ENCODE results near the gene SBF2. TPM values are rescaled to one million over a fixed set of nuclear protein-coding genes. Genes with fewer than 3 reads are reported as not detected.

SBF2 gene
- polyA plus RNA-seq, 1 donor (not counting 4 experiments of a cell fraction or from before 2014, with no cell fraction given), result 24.5 TPM

DNA sequence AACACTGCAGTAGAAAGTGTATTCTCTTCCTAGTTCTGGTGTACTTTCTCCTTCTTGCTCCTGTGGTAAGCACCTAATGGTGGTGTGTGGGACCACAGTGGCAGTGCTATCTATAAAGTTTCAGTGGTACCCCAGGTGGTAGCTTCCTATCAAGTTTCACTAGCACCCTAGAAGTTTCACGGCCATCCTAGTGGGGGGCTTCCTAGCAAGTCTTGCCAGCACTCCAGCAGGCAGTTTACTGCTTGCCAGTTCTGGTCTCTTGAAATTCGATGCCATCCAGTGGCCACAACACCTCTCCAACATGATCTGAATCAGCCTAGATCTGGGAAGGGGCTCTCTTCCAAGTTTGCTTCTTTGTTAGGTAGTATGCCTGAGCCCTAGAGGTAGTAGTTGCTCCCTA lies 400.5 kb downstream of the SBF2 start:
- no peak overlapping the region for H3K4me2 ChIP-seq (ENCODE audit: control insufficient read depth, extremely low read depth, insufficient read depth, low read depth, low read length)
- DNase-seq (ENCODE audit: low read depth, low spot score) (no peak), FAIRE-seq (no peak)
- H3K9me3 ChIP-seq (ENCODE audit: control insufficient read depth, low read depth, low read length), result no peaks in the 10 kb centered on the region
- dilution Hi-C loops (cut with MboI; ENCODE audit: extremely low pct_ligation_motif_present, low sequenced_read_pairs), result no loop called here
- no peaks in the 10 kb centered on the region for H3K79me2 ChIP-seq (ENCODE audit: control insufficient read depth, insufficient read depth, low read length)
- no peaks in the 10 kb centered on the region for H3K4me1 ChIP-seq (ENCODE audit: control insufficient read depth, extremely low read depth, insufficient read depth, low read length)
- no peak overlapping the region for H3K27ac ChIP-seq (ENCODE audit: control insufficient read depth, insufficient read depth, low read length)
- H3K27me3 ChIP-seq (ENCODE audit: control insufficient read depth, extremely low read depth, insufficient read depth, low read length), result no peaks in the 10 kb centered on the region
- H4K20me1 ChIP-seq (ENCODE audit: control insufficient read depth, extremely low read depth, insufficient read depth, low read length), result no peaks in the 10 kb centered on the region
- H3K9me1 ChIP-seq (ENCODE audit: control insufficient read depth, extremely low read depth, insufficient read depth, low read length), result no peaks in the 10 kb centered on the region
- peaks cover 0 to 4% of the 10 kb centered on the region in 2 experiments for H3K36me3 ChIP-seq (ENCODE audit: control insufficient read depth in 2 of 2, extremely low read depth in 1 of 2, insufficient read depth in 2 of 2, low read length in 2 of 2)
- no peak overlapping the region for H2AFZ ChIP-seq (ENCODE audit: control insufficient read depth, low read length)
- no peak overlapping the region for H3K4me3 ChIP-seq (ENCODE audit: control insufficient read depth in 2 of 3, extremely low read depth in 1 of 3, insufficient read depth in 2 of 3, low read depth in 1 of 3, low read length in 3 of 3)
- H3K9ac ChIP-seq (ENCODE audit: control insufficient read depth, extremely low read depth, insufficient read depth, low read length), result no peak overlapping the region
- TF ChIP-seq EZH2 (IDR thresholded peaks at IDR 0.05; ENCODE audit: low read length), result no peak
- TF ChIP-seq, protein P1, sequence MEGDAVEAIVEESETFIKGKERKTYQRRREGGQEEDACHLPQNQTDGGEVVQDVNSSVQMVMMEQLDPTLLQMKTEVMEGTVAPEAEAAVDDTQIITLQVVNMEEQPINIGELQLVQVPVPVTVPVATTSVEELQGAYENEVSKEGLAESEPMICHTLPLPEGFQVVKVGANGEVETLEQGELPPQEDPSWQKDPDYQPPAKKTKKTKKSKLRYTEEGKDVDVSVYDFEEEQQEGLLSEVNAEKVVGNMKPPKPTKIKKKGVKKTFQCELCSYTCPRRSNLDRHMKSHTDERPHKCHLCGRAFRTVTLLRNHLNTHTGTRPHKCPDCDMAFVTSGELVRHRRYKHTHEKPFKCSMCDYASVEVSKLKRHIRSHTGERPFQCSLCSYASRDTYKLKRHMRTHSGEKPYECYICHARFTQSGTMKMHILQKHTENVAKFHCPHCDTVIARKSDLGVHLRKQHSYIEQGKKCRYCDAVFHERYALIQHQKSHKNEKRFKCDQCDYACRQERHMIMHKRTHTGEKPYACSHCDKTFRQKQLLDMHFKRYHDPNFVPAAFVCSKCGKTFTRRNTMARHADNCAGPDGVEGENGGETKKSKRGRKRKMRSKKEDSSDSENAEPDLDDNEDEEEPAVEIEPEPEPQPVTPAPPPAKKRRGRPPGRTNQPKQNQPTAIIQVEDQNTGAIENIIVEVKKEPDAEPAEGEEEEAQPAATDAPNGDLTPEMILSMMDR (optimal IDR thresholded peaks at IDR 0.05 in 1 of 3, IDR thresholded peaks at IDR 0.05 in 1 of 3, conservative IDR thresholded peaks at IDR 0.05 in 1 of 3; ENCODE audit: extremely low read depth in 1 of 3, insufficient read depth in 2 of 3, low read length in 3 of 3), result no peak

DNA sequence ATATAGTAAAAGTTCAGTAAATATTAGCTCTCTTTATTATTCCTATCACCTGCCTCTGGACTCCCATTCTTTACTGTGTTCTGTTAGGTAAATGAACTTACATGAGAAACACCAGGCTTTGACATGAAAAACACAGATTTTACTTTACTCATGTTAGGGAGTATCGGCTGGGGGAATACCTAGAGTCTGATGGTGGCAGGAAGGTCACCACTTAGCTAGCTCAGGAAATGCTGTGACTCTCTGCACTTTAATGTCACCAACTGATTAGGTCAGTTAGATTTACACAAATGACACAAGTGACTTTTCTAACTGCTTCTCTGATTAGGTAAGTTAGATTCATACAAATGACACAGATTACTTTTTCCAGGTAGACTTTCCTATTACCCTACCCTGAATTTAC lies 405.1 kb downstream of the SBF2 start:
- Histone ChIP-seq H2AFZ (ENCODE audit: control insufficient read depth, low read length) (no peak overlapping the region), H3K27me3 (ENCODE audit: control insufficient read depth, extremely low read depth, insufficient read depth, low read length) (no peaks in the 10 kb centered on the region), H3K9ac (ENCODE audit: control insufficient read depth, extremely low read depth, insufficient read depth, low read length) (no peak overlapping the region), H3K4me1 (ENCODE audit: control insufficient read depth, extremely low read depth, insufficient read depth, low read length) (no peaks in the 10 kb centered on the region), H3K27ac (ENCODE audit: control insufficient read depth, insufficient read depth, low read length) (no peak overlapping the region), H4K20me1 (ENCODE audit: control insufficient read depth, extremely low read depth, insufficient read depth, low read length) (no peaks in the 10 kb centered on the region), H3K36me3 (ENCODE audit: control insufficient read depth in 2 of 2, extremely low read depth in 1 of 2, insufficient read depth in 2 of 2, low read length in 2 of 2) (peaks cover 0 to 2% of the 10 kb centered on the region in 2 experiments), H3K9me1 (ENCODE audit: control insufficient read depth, extremely low read depth, insufficient read depth, low read length) (no peaks in the 10 kb centered on the region), H3K4me3 (ENCODE audit: control insufficient read depth in 2 of 3, extremely low read depth in 1 of 3, insufficient read depth in 2 of 3, low read depth in 1 of 3, low read length in 3 of 3) (no peak overlapping the region), H3K9me3 (ENCODE audit: control insufficient read depth, low read depth, low read length) (no peaks in the 10 kb centered on the region), H3K79me2 (ENCODE audit: control insufficient read depth, insufficient read depth, low read length) (no peaks in the 10 kb centered on the region), H3K4me2 (ENCODE audit: control insufficient read depth, extremely low read depth, insufficient read depth, low read depth, low read length) (no peak overlapping the region)
- DNase-seq (ENCODE audit: low read depth, low spot score) (no peak), FAIRE-seq (no peak)
- TF ChIP-seq EZH2 (IDR thresholded peaks at IDR 0.05; ENCODE audit: low read length), result no peak
- TF ChIP-seq, protein P1 (optimal IDR thresholded peaks at IDR 0.05 in 1 of 3, IDR thresholded peaks at IDR 0.05 in 1 of 3, conservative IDR thresholded peaks at IDR 0.05 in 1 of 3; ENCODE audit: extremely low read depth in 1 of 3, insufficient read depth in 2 of 3, low read length in 3 of 3), result no peak
- dilution Hi-C loops (cut with MboI; ENCODE audit: extremely low pct_ligation_motif_present, low sequenced_read_pairs), result no loop called here

Data from keratinocyte (primary cell).